ENCODE results near the gene SPSB1. TPM values are rescaled to one million over a fixed set of nuclear protein-coding genes. Genes with fewer than 3 reads are reported as not detected.

The SPSB1 gene
- polyA plus RNA-seq, 1 donor from 2014 or later: 1.4 TPM

GRCh38 chr1:9341301-9341845 lies 48.7 kb downstream of the SPSB1 start:
- H3K79me2 ChIP-seq (replicated peaks; ENCODE audit: insufficient read depth, low read length): no peaks in the 10 kb centered on the region

GRCh38 chr1:9343269-9343668 lies 50.6 kb downstream of the SPSB1 start:
- Histone ChIP-seq H3K4me3 (ENCODE audit: low read length) (no peak overlapping the region), H3K27me3 (ENCODE audit: insufficient read depth, low read depth, low read length) (no peaks in the 10 kb centered on the region), H3K4me2 (ENCODE audit: low read length) (no peak overlapping the region), H3K36me3 (ENCODE audit: insufficient read depth, low read length) (no peaks in the 10 kb centered on the region), H2AFZ (ENCODE audit: low read depth, low read length) (no peak overlapping the region), H3F3A (ENCODE audit: insufficient read depth, low read length, poor library complexity, severe bottlenecking) (no peaks in the 10 kb centered on the region), H3K9me3 (ENCODE audit: low read length) (peaks cover 3% of the 10 kb centered on the region), H3K79me2 (replicated peaks; ENCODE audit: insufficient read depth, low read length) (no peaks in the 10 kb centered on the region), H3K9me2 (ENCODE audit: insufficient read depth, low read length) (no peaks in the 10 kb centered on the region), H3K9ac (ENCODE audit: low read length) (no peak overlapping the region), H4K20me1 (ENCODE audit: insufficient read depth) (no peaks in the 10 kb centered on the region), H3K27ac (ENCODE audit: low read length) (no peak overlapping the region)
- TF ChIP-seq POLR2AphosphoS5 (IDR thresholded peaks at IDR 0.05) (no peak), CTCF (IDR thresholded peaks at IDR 0.05; ENCODE audit: poor library complexity, severe bottlenecking) (no peak), SMC3 (conservative IDR thresholded peaks at IDR 0.05; ENCODE audit: poor library complexity) (no peak), EP300 (conservative IDR thresholded peaks at IDR 0.05; ENCODE audit: poor library complexity, severe bottlenecking) (no peak), TAF1 (IDR thresholded peaks at IDR 0.05; ENCODE audit: low read depth) (no peak), MXI1 (conservative IDR thresholded peaks at IDR 0.05; ENCODE audit: poor library complexity, severe bottlenecking) (no peak)

More at GRCh38 chr1:9341301-9341845, 48.7 kb downstream of the SPSB1 start:
- Histone ChIP-seq H3K4me3 (ENCODE audit: low read length) (no peak overlapping the region), H3K36me3 (ENCODE audit: insufficient read depth, low read length) (no peaks in the 10 kb centered on the region), H3K27me3 (ENCODE audit: insufficient read depth, low read depth, low read length) (no peaks in the 10 kb centered on the region), H3K4me2 (ENCODE audit: low read length) (no peak overlapping the region), H3K9ac (ENCODE audit: low read length) (no peak overlapping the region), H4K20me1 (ENCODE audit: insufficient read depth) (no peaks in the 10 kb centered on the region), H3K27ac (ENCODE audit: low read length) (no peak overlapping the region), H3F3A (ENCODE audit: insufficient read depth, low read length, poor library complexity, severe bottlenecking) (no peaks in the 10 kb centered on the region), H3K9me2 (ENCODE audit: insufficient read depth, low read length) (no peaks in the 10 kb centered on the region), H2AFZ (ENCODE audit: low read depth, low read length) (no peak overlapping the region), H3K9me3 (ENCODE audit: low read length) (peaks cover 3% of the 10 kb centered on the region)
- TF ChIP-seq TAF1 (IDR thresholded peaks at IDR 0.05; ENCODE audit: low read depth): no peak
- no peak for TF ChIP-seq RAD21 (conservative IDR thresholded peaks at IDR 0.05)
- no peak for TF ChIP-seq CTCF (IDR thresholded peaks at IDR 0.05; ENCODE audit: poor library complexity, severe bottlenecking)
- no peak for TF ChIP-seq REST (IDR thresholded peaks at IDR 0.05; ENCODE audit: borderline replicate concordance)
- TF ChIP-seq EZH2 (IDR thresholded peaks at IDR 0.05; ENCODE audit: borderline replicate concordance, insufficient read depth, low read length, poor library complexity, severe bottlenecking): no peak
- no peak for TF ChIP-seq EP300 (conservative IDR thresholded peaks at IDR 0.05; ENCODE audit: poor library complexity, severe bottlenecking)
- no peak for TF ChIP-seq POLR2AphosphoS5 (IDR thresholded peaks at IDR 0.05)
- TF ChIP-seq MXI1 (conservative IDR thresholded peaks at IDR 0.05; ENCODE audit: poor library complexity, severe bottlenecking): no peak
- no peak for TF ChIP-seq SMC3 (conservative IDR thresholded peaks at IDR 0.05; ENCODE audit: poor library complexity)

All from neural cell (in vitro differentiated cells).